WI38 (cell line): Measurements from ENCODE around the gene HP.

Experiments
- H3K4me3 ChIP-seq: 2 replicates; pipeline ENCODE4 v1.5.1; 2011; ENCODE audit warnings: low read depth, mild to moderate bottlenecking, control low read depth, low read length
- CTCF ChIP-seq: IDR thresholded peaks from 2 replicates; pipeline ENCODE4 v1.5.1; 2012; ENCODE audit warnings: low read depth, mild to moderate bottlenecking, control low read depth, low read length

The HP gene

GRCh38 chr16:72108353-72109102, 54.2 kb downstream of the HP start:
- TF ChIP-seq CTCF = no peak
- no peak overlapping the region for H3K4me3 ChIP-seq

- H3K4me3 ChIP-seq = no peak overlapping the region
- TF ChIP-seq CTCF = no peak
These were observed 55.0 kb downstream of the HP start for GRCh38 chr16:72109300-72109699.

DNA sequence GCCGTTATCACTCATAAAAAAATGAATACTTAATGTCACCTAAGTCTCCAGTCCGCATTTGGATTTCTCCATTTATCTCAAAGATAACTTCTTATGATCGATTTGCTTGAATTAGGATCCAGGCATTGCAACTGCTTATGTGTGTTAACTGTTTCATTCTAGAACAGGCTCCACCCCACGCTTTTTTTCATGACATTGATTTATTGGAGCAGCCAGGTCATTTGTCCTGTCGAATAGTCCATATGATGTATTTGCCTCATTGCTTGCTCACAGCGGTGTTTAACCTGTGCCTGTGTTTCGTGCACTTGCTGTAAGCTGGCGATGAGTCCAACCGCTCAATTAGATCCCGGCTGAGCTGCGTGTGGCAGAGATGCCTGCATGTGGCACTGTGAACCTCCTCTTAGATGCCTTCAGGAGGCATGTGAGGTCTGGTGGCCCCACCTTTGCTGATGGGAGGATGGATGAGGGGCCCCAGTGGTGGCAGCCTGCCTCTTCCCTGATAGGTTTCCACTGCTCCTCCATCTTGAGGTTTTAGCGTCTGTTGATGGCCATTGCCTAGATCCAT, 55.7 kb downstream of the HP start:
- no peak for TF ChIP-seq CTCF
- H3K4me3 ChIP-seq = no peak overlapping the region
